Adrenal gland (tissue), 12 donors: Measurements from ENCODE around the gene PCNX4. TPM values are rescaled to one million over a fixed set of nuclear protein-coding genes. Genes with fewer than 3 reads are reported as not detected.

Source experiments
- DNase-seq, 7 donors: peaks; one replicate each; pipeline ENCODE4 v3.0.0-alpha.2; 2019 to 2020
- H3K27ac ChIP-seq, 5 donors: fragments of 200-600 bp; sonication (generic) in 4 of 5; 1 replicate in 3 of 5; 2 replicates in 2 of 5; pipeline versions ENCODE4 v1.5.1 to v1.8.0; 2016 to 2020; ENCODE audit warnings: mild to moderate bottlenecking in 1 of 5
- H3K27me3 ChIP-seq: fragments of 200-600 bp; 2 replicates; pipeline ENCODE4 v1.8.0; 2021
- H3K36me3 ChIP-seq, 2 donors: fragments of 200-600 bp; replicated peaks in 1 of 2; 1 replicate in 1 of 2; 2 replicates in 1 of 2; pipeline versions ENCODE4 v1.5.1 to v1.8.0; 2018 to 2022
- H3K4me1 ChIP-seq, 2 donors: fragments of 200-600 bp; replicated peaks in 1 of 2; 1 replicate in 1 of 2; 2 replicates in 1 of 2; pipeline versions ENCODE4 v1.5.1 to v1.8.0; 2018 to 2021
- H3K4me3 ChIP-seq, 4 donors: fragments of 200-600 bp; sonication (generic) in 3 of 4; one replicate each; pipeline ENCODE4 v1.5.1; 2016 to 2018
- H3K9me3 ChIP-seq, 3 donors: fragments of 200-600 bp; sonication (generic) in 1 of 3; replicated peaks in 1 of 3; 1 replicate in 2 of 3; 2 replicates in 1 of 3; pipeline versions ENCODE4 v1.5.1 to v1.8.0; 2016 to 2021
- CTCF ChIP-seq, 6 experiments: fragments of 450-650 bp in 4 of 6; fragments of 200-600 bp in 2 of 6; sonication (generic) in 1 of 6; IDR thresholded peaks; 1 replicate in 5 of 6; 2 replicates in 1 of 6; pipeline versions ENCODE4 v1.5.1 to v1.8.0; 2016 to 2021; ENCODE audit warnings: antibody characterized with exemption in 6 of 6, mild to moderate bottlenecking in 2 of 6, moderate library complexity in 1 of 6
- POLR2A ChIP-seq, 2 donors: fragments of 450-650 bp; IDR thresholded peaks; one replicate each; pipeline ENCODE4 v1.6.1; 2017; ENCODE audit warnings: antibody characterized with exemption in 2 of 2, mild to moderate bottlenecking in 2 of 2, moderate library complexity in 1 of 2
- WGBS, 4 donors: extraction: QIAGEN DNeasy Blood & Tissue Kit in 2 of 4; methylation state at CpG; one replicate each; pipeline versions ENCODE4 v1.1.5 to v1.1.7; 2013 to 2017; 5-methylcytosine and 5-hydroxymethylcytosine counted together
- intact Hi-C, 2 donors: fragments of 100-400 bp; cut with DNase I; formaldehyde crosslinking; loops; one replicate each; pipeline versions ENCODE4 v1.14.1 to v1.15.0; 2022 to 2023
- polyA plus RNA-seq, 3 donors: library from polyadenylated mRNA; stranded (reverse); fragments of 200-250 nt in 2 of 3; fragments of 350-450 nt in 1 of 3; fragmentation: Illumina TruSeq in 1 of 3; extraction: RNeasy Lipid Tissue Mini Kit (QIAGEN cat#74804) in 1 of 3; gene quantifications; one replicate each; pipeline ENCODE4 v1.2.3, GENCODE V29; 2013 to 2014
- total RNA-seq, 9 donors: library from RNA; depleted of rRNA in 4 of 9; stranded (reverse); fragments of >200 nt in 4 of 9; fragments of 120-200 nt in 1 of 9; fragmentation: NEBNext Ultra II Directional in 1 of 9; extraction: Animal tissue kit (Norgen Biotek cat#: 25700) in 1 of 9; gene quantifications; one replicate each; pipeline versions ENCODE4 v1.1.0 to v1.2.4, GENCODE V29; 2013 to 2023
- donor health status: healthy with polysubstance abuse.
- donor health status: Bipolar disorder and iron deficiency.
- donor health status: DM: yes; HTN: yes; CAD: no.
- donor health status: DM: no; HTN: no; CAD: no.
- donor health status: DM: no; HTN: no; CAD: no.
- donor health status: DM: yes; HTN: yes; CAD: no.

PCNX4 gene
- total and polyA plus RNA-seq, 12 donors, result 24.9 to 204 (median 58.1) TPM

GRCh38 chr14:60153991-60154390, 62.3 kb downstream of the PCNX4 start:
- intact Hi-C loops, result no loop called here
- DNase-seq, result no peak
- Histone ChIP-seq H3K4me1 (peaks cover 11 to 27% of the 10 kb centered on the region in 2 donors), H3K4me3 (no peak overlapping the region), H3K27me3 (no peaks in the 10 kb centered on the region), H3K27ac (peak overlapping the region in 2 of 5 donors; percentile 6 to 20), H3K9me3 (no peaks in the 10 kb centered on the region), H3K36me3 (peaks cover 0 to 23% of the 10 kb centered on the region in 2 donors)
- no peak for TF ChIP-seq CTCF (IDR thresholded peaks at IDR 0.05)
- no peak for TF ChIP-seq POLR2A (IDR thresholded peaks at IDR 0.05)
- 80 to 85% (median 84%) methylated on average over 3 of the region's 3 CpGs for WGBS, 4 donors

- TF ChIP-seq POLR2A (IDR thresholded peaks at IDR 0.05) (no peak), CTCF (IDR thresholded peaks at IDR 0.05) (no peak)
- H3K9me3 ChIP-seq, result no peaks in the 10 kb centered on the region
- no peak overlapping the region for H3K4me3 ChIP-seq
- H3K27me3 ChIP-seq, result no peaks in the 10 kb centered on the region
- intact Hi-C loops, result no loop called here
- no peak for DNase-seq
- WGBS, 4 donors, result 86 to 97% (median 91%) methylated on average over 2 of the region's 2 CpGs
- H3K27ac ChIP-seq, result peak overlapping the region in 1 of 5 donors; percentile 20
- H3K36me3 ChIP-seq, result peaks cover 0 to 21% of the 10 kb centered on the region in 2 donors
- peaks cover 11 to 33% of the 10 kb centered on the region in 2 donors for H3K4me1 ChIP-seq
Observed at GRCh38 chr14:60154671-60155070, 62.9 kb downstream of the PCNX4 start.

- intact Hi-C loops, result loop anchor here in 1 of 2 donors (10.0 kb wide), 1 partner anchor 66 kb away; the partner anchor contains the start of gene PCNX4
- DNase-seq, result no peak
- no peaks in the 10 kb centered on the region for H3K27me3 ChIP-seq
- H3K4me1 ChIP-seq, result peaks cover 8 to 48% of the 10 kb centered on the region in 2 donors
- TF ChIP-seq CTCF (IDR thresholded peaks at IDR 0.05) (no peak), POLR2A (IDR thresholded peaks at IDR 0.05) (no peak)
- no peaks in the 10 kb centered on the region for H3K36me3 ChIP-seq
- no peak overlapping the region for H3K27ac ChIP-seq
- H3K9me3 ChIP-seq, result no peaks in the 10 kb centered on the region
- WGBS, 4 donors, result 75 to 89% (median 82%) methylated on average over 5 to 7 of the region's 7 CpGs
- no peak overlapping the region for H3K4me3 ChIP-seq
Observed at GRCh38 chr14:60160422-60160821, 68.7 kb downstream of the PCNX4 start.

DNA sequence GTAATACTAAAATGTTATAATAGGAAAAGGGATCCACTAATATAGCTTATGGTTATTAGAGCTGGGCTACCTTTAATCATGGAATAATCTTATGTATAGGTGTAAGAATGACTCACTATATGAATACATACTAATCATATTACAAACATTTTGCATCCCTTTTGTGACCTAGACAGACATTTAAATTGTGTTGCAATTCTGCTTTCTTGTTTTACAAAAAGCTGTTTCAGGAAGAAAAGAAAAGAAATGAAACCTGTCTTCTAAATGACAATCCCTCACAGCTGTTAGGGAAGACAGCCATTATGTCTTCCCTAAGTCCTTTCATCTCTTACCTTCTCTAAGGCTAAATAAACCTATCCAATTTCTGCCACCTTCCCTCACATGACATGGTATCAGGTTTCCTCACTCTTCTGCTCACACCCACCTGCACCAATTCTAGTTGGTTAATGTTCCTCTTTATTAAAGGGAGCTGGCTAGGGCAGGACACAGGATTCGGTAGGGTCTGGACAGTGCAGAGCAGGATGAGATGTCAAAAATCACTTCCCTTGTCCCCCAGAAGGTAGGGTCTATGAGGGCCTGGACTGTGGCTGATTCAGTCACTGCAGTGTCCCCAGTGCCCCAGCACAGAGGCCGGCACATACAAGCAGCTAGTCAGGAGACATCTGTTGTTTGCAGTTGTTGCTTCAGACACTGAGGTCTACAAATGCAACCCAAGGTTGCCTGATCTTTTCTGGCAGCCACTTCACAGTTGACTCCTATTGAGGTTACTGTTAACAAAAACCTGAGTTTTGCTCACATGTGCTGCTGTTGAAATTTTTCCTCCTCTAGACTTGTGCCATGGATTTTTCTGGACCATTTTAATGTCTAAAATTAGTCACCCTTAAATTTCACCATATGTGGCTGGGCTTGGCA, 69.7 kb downstream of the PCNX4 start:
- Histone ChIP-seq H3K4me1 (peaks cover 8 to 48% of the 10 kb centered on the region in 2 donors), H3K9me3 (no peaks in the 10 kb centered on the region), H3K36me3 (no peaks in the 10 kb centered on the region), H3K27ac (peak overlapping the region in 4 of 5 donors; percentile 5 to 79 (median 54)), H3K4me3 (no peak overlapping the region), H3K27me3 (no peaks in the 10 kb centered on the region)
- WGBS, 4 donors, result 48 to 56% (median 52%) methylated on average over 2 of the region's 2 CpGs
- TF ChIP-seq POLR2A (IDR thresholded peaks at IDR 0.05), result peak in 1 of 2 donors; percentile 56
- no peak for TF ChIP-seq CTCF (IDR thresholded peaks at IDR 0.05)
- intact Hi-C loops, result loop anchor here in 1 of 2 donors (10.0 kb wide), 1 partner anchor 67 kb away; the partner anchor contains the start of gene PCNX4
- peak; percentile 26 to 83 (median 77) for DNase-seq
